MCF 10A (cell line): ENCODE results near the gene C5orf63. TPM values are rescaled to one million over a fixed set of nuclear protein-coding genes. Genes with fewer than 3 reads are reported as not detected.

Experiments used
- BruUV-seq: library from RNA; stranded (reverse); fragments of 400-500 nt; replicated peaks from 2 replicates; lab custom pipeline; 2021; lab: Mats Ljungman, UMichigan
- CTCF ChIA-PET: fragments of 300-600 bp; sonication (Branson Sonifier 250); formaldehyde crosslinking; extraction: SDS; loops from one replicate; lab custom pipeline; 2021; ENCODE audit warnings: antibody characterized with exemption, inconsistent platforms; lab: Yijun Ruan, JAX
- POLR2A ChIA-PET: fragments of 300-600, 350-650 bp; sonication (Branson Sonifier 250); formaldehyde crosslinking; extraction: SDS; loops from one replicate; lab custom pipeline; 2020; ENCODE audit warnings: antibody characterized with exemption, inconsistent platforms; lab: Yijun Ruan, JAX
- DNase-seq: peaks from one replicate; pipeline ENCODE4 v3.0.0-alpha.2; 2018; ENCODE audit not compliant: unreplicated experiment
- H3K27ac Mint-ChIP-seq: one replicate; pipeline ENCODE4 v1.8.0; 2022; ENCODE audit warnings: mild to moderate bottlenecking, low read depth, mixed read lengths; ENCODE audit not compliant: unreplicated experiment
- H3K27me3 Mint-ChIP-seq: one replicate; pipeline ENCODE4 v1.8.0; 2022; ENCODE audit warnings: mixed read lengths; ENCODE audit not compliant: insufficient read depth, unreplicated experiment
- H3K36me3 Mint-ChIP-seq: one replicate; pipeline ENCODE4 v1.8.0; 2022; ENCODE audit warnings: mild to moderate bottlenecking, moderate library complexity, mixed read lengths; ENCODE audit not compliant: insufficient read depth, unreplicated experiment
- H3K4me1 Mint-ChIP-seq: one replicate; pipeline ENCODE4 v1.8.0; 2022; ENCODE audit warnings: mixed read lengths; ENCODE audit not compliant: insufficient read depth, unreplicated experiment
- H3K4me3 Mint-ChIP-seq: one replicate; pipeline ENCODE4 v1.8.0; 2022; ENCODE audit warnings: mild to moderate bottlenecking, moderate library complexity, mixed read lengths; ENCODE audit not compliant: unreplicated experiment
- H3K9me3 Mint-ChIP-seq: one replicate; pipeline ENCODE4 v1.8.0; 2022; ENCODE audit warnings: mixed read lengths; ENCODE audit not compliant: unreplicated experiment
- CTCF ChIP-seq: fragments of 200-600 bp; IDR thresholded peaks from one replicate; pipeline ENCODE4 v1.8.0; 2022; ENCODE audit warnings: antibody characterized with exemption, mild to moderate bottlenecking; ENCODE audit not compliant: unreplicated experiment
- intact Hi-C: fragments of 100-400 bp; cut with micrococcal nuclease; formaldehyde crosslinking; loops from 2 replicates; pipeline ENCODE4 v1.14.1; 2022
- total RNA-seq: library from RNA; stranded (reverse); gene quantifications from 2 replicates; pipeline ENCODE4 v1.2.3, GENCODE V29; 2022

The C5orf63 gene
- total RNA-seq, 1 experiment from 2014 or later: 10.8 TPM

GRCh38 chr5:127028822-127029457 is 44.4 kb downstream of the C5orf63 start:
- no peaks in the 10 kb centered on the region for H3K36me3 Mint-ChIP-seq
- peaks cover 16% of the 10 kb centered on the region for H3K4me1 Mint-ChIP-seq
- ChIA-PET POLR2A (interaction anchor here (0.9 to 2.0 kb wide), 10 partner anchors 12 to 84 kb away, joined by 3 to 8 read pairs (median 4); partner anchors contain the start of gene C5orf63), CTCF (interaction anchor here (0.5 to 1.1 kb wide), 14 partner anchors 14 to 233 kb away, joined by 3 to 6 read pairs (median 3); partner anchors contain the start of gene C5orf63)
- no peaks in the 10 kb centered on the region for H3K27me3 Mint-ChIP-seq
- DNase-seq: no peak
- peak overlapping the region; percentile 84 for H3K4me3 Mint-ChIP-seq
- H3K9me3 Mint-ChIP-seq: no peaks in the 10 kb centered on the region
- H3K27ac Mint-ChIP-seq: no peak overlapping the region
- no peak for TF ChIP-seq CTCF
- intact Hi-C loops: loop anchor here (1.0 kb wide), 1 partner anchor 59 kb away; no protein-coding TSS in a partner anchor
- no TSS peak for BruUV-seq

- Mint-ChIP-seq H3K4me1 (peaks cover 16% of the 10 kb centered on the region), H3K27me3 (no peaks in the 10 kb centered on the region), H3K36me3 (no peaks in the 10 kb centered on the region), H3K4me3 (no peak overlapping the region), H3K9me3 (no peaks in the 10 kb centered on the region), H3K27ac (no peak overlapping the region)
- BruUV-seq: no TSS peak
- ChIA-PET CTCF (interaction anchor here (0.8 to 1.2 kb wide), 2 partner anchors 28 to 36 kb away, joined by 3 to 4 read pairs; no protein-coding TSS in a partner anchor), POLR2A (no interaction called here)
- intact Hi-C loops: no loop called here
- no peak for TF ChIP-seq CTCF
- DNase-seq: no peak
These were observed 45.8 kb downstream of the C5orf63 start for GRCh38 chr5:127027539-127027938.

GRCh38 chr5:127026166-127026565 is 47.1 kb downstream of the C5orf63 start:
- no peaks in the 10 kb centered on the region for H3K36me3 Mint-ChIP-seq
- TF ChIP-seq CTCF: no peak
- H3K4me1 Mint-ChIP-seq: peaks cover 9% of the 10 kb centered on the region
- intact Hi-C loops: no loop called here
- no peak overlapping the region for H3K4me3 Mint-ChIP-seq
- no peaks in the 10 kb centered on the region for H3K27me3 Mint-ChIP-seq
- ChIA-PET POLR2A (interaction anchor here (0.6 to 1.2 kb wide), 5 partner anchors 13 to 225 kb away, joined by 3 to 4 read pairs (median 3); no protein-coding TSS in a partner anchor), CTCF (interaction anchor here (0.6 to 1.5 kb wide), 4 partner anchors 9 to 467 kb away, joined by 3 to 6 read pairs (median 4); no protein-coding TSS in a partner anchor)
- DNase-seq: no peak
- BruUV-seq: no TSS peak
- H3K9me3 Mint-ChIP-seq: no peaks in the 10 kb centered on the region
- no peak overlapping the region for H3K27ac Mint-ChIP-seq

- no peaks in the 10 kb centered on the region for H3K9me3 Mint-ChIP-seq
- no TSS peak for BruUV-seq
- TF ChIP-seq CTCF: no peak
- no peaks in the 10 kb centered on the region for H3K36me3 Mint-ChIP-seq
- ChIA-PET CTCF (interaction anchor here (0.6 to 1.4 kb wide), 3 partner anchors 8 to 366 kb away, joined by 3 to 6 read pairs (median 3); no protein-coding TSS in a partner anchor), POLR2A (interaction anchor here (0.7 to 1.1 kb wide), 3 partner anchors 17 to 62 kb away, joined by 3 read pairs; no protein-coding TSS in a partner anchor)
- H3K27me3 Mint-ChIP-seq: no peaks in the 10 kb centered on the region
- DNase-seq: no peak
- peaks cover 9% of the 10 kb centered on the region for H3K4me1 Mint-ChIP-seq
- H3K4me3 Mint-ChIP-seq: no peak overlapping the region
- intact Hi-C loops: no loop called here
- no peak overlapping the region for H3K27ac Mint-ChIP-seq
These were observed 47.8 kb downstream of the C5orf63 start for GRCh38 chr5:127025467-127025866.
